SK-N-MC (cell line): ENCODE results near the gene PDK1.

Source experiments
- DNase-seq: peaks from one replicate; pipeline ENCODE4 v3.0.0-alpha.2; 2011; ENCODE audit warnings: low read depth, low spot score
- H3K27ac ChIP-seq: fragments of 200-600 bp; sonication (generic); 2 replicates; pipeline ENCODE4 v1.5.1; 2016; ENCODE audit warnings: mixed run types
- H3K36me3 ChIP-seq: fragments of 200-600 bp; sonication (generic); 2 replicates; pipeline ENCODE4 v1.6.1; 2017; ENCODE audit warnings: antibody characterized with exemption, low read length, mixed read lengths; ENCODE audit not compliant: insufficient read depth
- H3K4me3 ChIP-seq: fragments of 200-600 bp; sonication (generic); 2 replicates; pipeline ENCODE4 v1.5.1; 2016
- H3K9ac ChIP-seq: fragments of 200-600 bp; sonication (generic); 2 replicates; pipeline ENCODE4 v1.8.0; 2017; ENCODE audit warnings: mixed run types, mixed read lengths; ENCODE audit not compliant: insufficient read length
- H3K9me3 ChIP-seq: fragments of 200-600 bp; sonication (generic); 2 replicates; pipeline ENCODE4 v1.6.1; 2017; ENCODE audit warnings: low read depth, mild to moderate bottlenecking, antibody characterized with exemption, low read length, moderate library complexity, mixed read lengths
- EZH2 ChIP-seq: fragments of 200-600 bp; sonication (generic); IDR thresholded peaks from one replicate; pipeline ENCODE4 v1.6.1; 2017; ENCODE audit warnings: antibody characterized with exemption
- FOXP2 ChIP-seq: optimal IDR thresholded peaks from 2 replicates; pipeline ENCODE3; 2011; ENCODE audit warnings: mild to moderate bottlenecking, moderate library complexity; ENCODE audit not compliant: insufficient read depth; ENCODE audit errors: extremely low read length, control extremely low read depth
- POLR2AphosphoS5 ChIP-seq: IDR thresholded peaks from 2 replicates; pipeline ENCODE4 v1.6.1; 2012; ENCODE audit warnings: mild to moderate bottlenecking, low read depth, low read length, borderline replicate concordance

The PDK1 gene

GRCh38 chr2:172556284-172557033 is 569 bp downstream of the PDK1 start:
- Histone ChIP-seq H3K36me3 (no peaks in the 10 kb centered on the region), H3K9ac (peak overlapping the region; percentile 59), H3K9me3 (no peaks in the 10 kb centered on the region), H3K4me3 (peak overlapping the region; percentile 88), H3K27ac (no peak overlapping the region)
- TF ChIP-seq FOXP2 (peak; percentile 5), POLR2AphosphoS5 (no peak)
- no peak for DNase-seq

DNA sequence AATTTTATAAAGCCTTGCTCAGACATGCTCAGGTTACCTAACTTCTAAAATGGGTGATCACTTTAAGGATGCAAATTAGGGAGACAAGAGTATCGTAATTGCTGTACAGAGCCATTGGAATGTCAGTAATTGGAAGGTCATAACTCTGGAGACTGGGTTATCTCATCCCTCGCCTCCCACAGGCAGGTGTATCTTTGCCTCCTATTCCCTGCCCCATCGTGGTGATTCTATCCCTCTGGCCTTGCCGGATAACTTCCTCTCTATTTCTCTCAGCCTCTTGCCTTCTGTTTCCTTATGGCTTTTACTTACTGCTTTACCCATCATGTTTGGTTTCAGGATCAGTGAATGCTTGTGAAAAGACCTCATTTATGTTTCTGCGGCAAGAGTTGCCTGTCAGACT is 2.5 kb downstream of the PDK1 start:
- no peaks in the 10 kb centered on the region for H3K9me3 ChIP-seq
- H3K9ac ChIP-seq, result no peak overlapping the region
- no peak overlapping the region for H3K27ac ChIP-seq
- DNase-seq, result no peak
- H3K4me3 ChIP-seq, result no peak overlapping the region
- no peak for TF ChIP-seq EZH2
- no peak for TF ChIP-seq FOXP2
- peaks cover 13% of the 10 kb centered on the region for H3K36me3 ChIP-seq

DNA sequence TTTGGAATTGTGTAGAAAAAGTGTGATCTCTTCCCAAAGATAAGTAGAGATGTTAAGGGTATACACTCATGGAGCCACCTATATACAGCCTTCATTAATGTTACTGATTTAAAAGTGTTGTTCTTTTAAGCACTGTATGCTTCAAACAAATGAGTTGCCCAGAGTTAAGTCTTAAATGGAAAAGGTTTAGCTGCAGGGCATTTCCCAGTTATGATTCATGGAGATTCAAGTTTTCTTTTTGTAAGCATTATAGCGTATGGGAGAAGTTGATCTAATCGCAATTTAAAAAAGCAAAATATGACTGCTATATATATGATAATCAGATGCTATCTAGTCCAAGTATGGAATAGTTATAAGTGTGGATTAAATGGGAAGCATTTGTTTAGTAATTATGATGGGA is 4.8 kb downstream of the PDK1 start:
- Histone ChIP-seq H3K36me3 (peaks cover 23% of the 10 kb centered on the region), H3K27ac (no peak overlapping the region), H3K4me3 (no peak overlapping the region), H3K9ac (no peak overlapping the region), H3K9me3 (no peaks in the 10 kb centered on the region)
- no peak for DNase-seq
- TF ChIP-seq FOXP2 (no peak), POLR2AphosphoS5 (no peak), EZH2 (no peak)

DNA sequence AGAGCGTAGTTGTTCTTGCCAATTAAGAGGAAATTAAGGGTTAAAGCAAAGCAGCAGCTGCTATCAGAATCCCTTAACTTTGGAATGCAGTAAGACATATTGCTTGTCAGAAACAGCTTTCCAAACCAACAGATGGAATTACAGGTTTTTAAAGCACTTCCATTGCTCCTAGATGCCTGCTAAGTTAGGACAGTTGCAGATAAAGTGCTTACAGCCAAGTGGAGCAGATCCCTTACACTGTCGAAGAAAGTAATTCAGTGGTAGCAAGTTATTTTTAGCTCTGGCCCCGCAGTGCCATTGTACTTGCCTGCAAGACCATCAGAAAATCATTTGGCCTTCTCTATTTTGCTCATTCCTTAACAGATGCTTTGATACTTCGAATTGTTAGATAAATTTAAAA is 5.4 kb downstream of the PDK1 start:
- TF ChIP-seq FOXP2, result no peak
- no peak for TF ChIP-seq EZH2
- no peak for TF ChIP-seq POLR2AphosphoS5
- H3K9me3 ChIP-seq, result no peaks in the 10 kb centered on the region
- peaks cover 29% of the 10 kb centered on the region for H3K36me3 ChIP-seq
- no peak overlapping the region for H3K9ac ChIP-seq
- DNase-seq, result no peak
- no peak overlapping the region for H3K27ac ChIP-seq
- no peak overlapping the region for H3K4me3 ChIP-seq

- H3K4me3 ChIP-seq, result no peak overlapping the region
- H3K9ac ChIP-seq, result no peak overlapping the region
- H3K9me3 ChIP-seq, result no peaks in the 10 kb centered on the region
- TF ChIP-seq POLR2AphosphoS5, result no peak
- TF ChIP-seq EZH2, result no peak
- TF ChIP-seq FOXP2, result no peak
- no peak overlapping the region for H3K27ac ChIP-seq
- peaks cover 35% of the 10 kb centered on the region for H3K36me3 ChIP-seq
- no peak for DNase-seq
Observed at GRCh38 chr2:172562298-172562697, 6.4 kb downstream of the PDK1 start.

GRCh38 chr2:172564376-172564775 is 8.5 kb downstream of the PDK1 start:
- no peak overlapping the region for H3K9ac ChIP-seq
- DNase-seq, result no peak
- H3K36me3 ChIP-seq, result peaks cover 46% of the 10 kb centered on the region
- TF ChIP-seq EZH2 (no peak), FOXP2 (no peak), POLR2AphosphoS5 (no peak)
- no peak overlapping the region for H3K27ac ChIP-seq
- no peaks in the 10 kb centered on the region for H3K9me3 ChIP-seq
- H3K4me3 ChIP-seq, result no peak overlapping the region

GRCh38 chr2:172571245-172571644 is 15.4 kb downstream of the PDK1 start:
- H3K4me3 ChIP-seq, result no peak overlapping the region
- no peak overlapping the region for H3K9ac ChIP-seq
- H3K9me3 ChIP-seq, result 0 out of 2 replicates have a peak, but pooled peaks cover 3% of the 10 kb centered on the region
- DNase-seq, result no peak
- TF ChIP-seq EZH2 (no peak), POLR2AphosphoS5 (no peak)
- peaks cover 38% of the 10 kb centered on the region for H3K36me3 ChIP-seq
- H3K27ac ChIP-seq, result no peak overlapping the region

DNA sequence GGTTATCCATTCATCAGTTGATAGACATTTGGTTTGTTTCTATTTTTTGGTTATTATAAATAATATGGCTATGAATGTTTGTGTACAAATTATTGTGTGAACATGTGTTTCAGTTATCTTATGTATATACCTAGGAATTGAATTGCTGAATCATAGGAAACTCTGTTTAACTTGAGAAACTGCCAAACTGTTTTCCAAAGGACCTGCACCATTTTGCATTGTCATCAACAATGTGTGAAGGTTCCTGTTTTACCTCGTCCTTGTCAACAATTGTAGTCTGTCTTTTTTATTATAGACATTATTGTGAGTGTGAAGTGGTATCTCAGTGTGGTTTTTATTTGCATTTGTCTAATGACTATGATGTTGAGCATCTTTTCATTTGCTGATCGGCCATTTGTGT is 17.1 kb downstream of the PDK1 start:
- no peak for TF ChIP-seq POLR2AphosphoS5
- TF ChIP-seq EZH2, result no peak
- TF ChIP-seq FOXP2, result no peak
- H3K27ac ChIP-seq, result no peak overlapping the region
- no peak overlapping the region for H3K9ac ChIP-seq
- no peak overlapping the region for H3K4me3 ChIP-seq
- H3K36me3 ChIP-seq, result peaks cover 26% of the 10 kb centered on the region
- H3K9me3 ChIP-seq, result peaks cover 3% of the 10 kb centered on the region; the same call in 1 of the 2 replicates
- no peak for DNase-seq

DNA sequence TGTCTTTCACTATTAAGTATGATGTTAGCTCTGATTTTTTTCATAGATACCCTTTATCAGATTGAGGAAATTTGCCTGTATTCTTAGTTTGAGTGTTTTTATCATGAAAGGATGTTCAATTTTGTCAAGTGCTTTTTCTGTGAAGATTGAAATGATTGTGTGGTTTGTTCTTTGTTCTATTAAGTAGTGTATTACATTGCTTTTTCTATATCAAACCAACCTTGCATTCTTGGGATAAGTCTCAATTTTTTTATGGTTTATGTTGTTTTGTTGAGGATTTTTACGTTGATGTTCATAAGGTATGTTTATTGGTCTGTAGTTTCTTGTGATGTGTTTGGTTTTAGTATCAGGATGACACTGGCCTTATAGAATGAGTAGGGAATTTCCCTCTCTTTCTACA is 19.1 kb downstream of the PDK1 start:
- H3K36me3 ChIP-seq, result peaks cover 32% of the 10 kb centered on the region

More for the DNA sequence above, 19.1 kb downstream of the PDK1 start:
- TF ChIP-seq FOXP2, result no peak
- no peak for TF ChIP-seq EZH2
- no peak for TF ChIP-seq POLR2AphosphoS5
- Histone ChIP-seq H3K9ac (no peak overlapping the region), H3K27ac (no peak overlapping the region), H3K4me3 (no peak overlapping the region), H3K9me3 (peaks cover 6% of the 10 kb centered on the region; the same call in 1 of the 2 replicates)
- DNase-seq, result no peak
